K562 (cell line): Measurements from ENCODE around the gene TCHP. TPM values are rescaled to one million over a fixed set of nuclear protein-coding genes. Genes with fewer than 3 reads are reported as not detected.
A peak's percentile ranks its signal among the peaks of the same experiment; 100 is the strongest.

Source experiments
- ATAC-seq: fragments of 200-7000 bp; cut with Tn5 transposase; 3 replicates; pipeline ENCODE4 v1.9.1; 2020; ENCODE audit warnings: moderate library complexity
- Bru-seq: library from RNA; stranded (reverse); fragments of 400-500 nt; gene quantifications from one replicate; lab custom pipeline; 2021; lab: Mats Ljungman, UMichigan
- BruChase-seq, 2 experiments: library from RNA; stranded (reverse); fragments of 400-500 nt; gene quantifications; one replicate each; lab custom pipeline; 2021; lab: Mats Ljungman, UMichigan
- BruUV-seq: library from RNA; stranded (reverse); fragments of 400-500 nt; replicated peaks from 2 replicates; lab custom pipeline; 2021; lab: Mats Ljungman, UMichigan
- CTCF ChIA-PET: fragments of 300-600 bp; formaldehyde crosslinking; extraction: SDS; loops from one replicate; lab custom pipeline; 2021; ENCODE audit warnings: low intra/inter-chr PET ratio; lab: Yijun Ruan, JAX
- POLR2A ChIA-PET: fragments of 300-600, 350-650 bp; sonication (Branson Sonifier 250); formaldehyde crosslinking; extraction: SDS; loops from one replicate; lab custom pipeline; 2021; ENCODE audit warnings: antibody characterized with exemption, inconsistent platforms; lab: Yijun Ruan, JAX
- DNase-seq, 4 experiments: peaks; one replicate each; pipeline versions ENCODE4 v3.0.0 to v3.0.0-alpha.2; 2011 to 2018; ENCODE audit warnings: low spot score in 3 of 4, mixed read lengths in 3 of 4; ENCODE audit errors: extremely low read depth in 1 of 4
- FAIRE-seq: peaks from 2 replicates; lab custom pipeline; 2011; peaks lifted over from hg19 to GRCh38; lab: Jason Lieb, UNC
- H2AFZ ChIP-seq: 2 replicates; pipeline ENCODE4 v1.6.0; 2011; ENCODE audit warnings: low read depth, low read length, control low read depth, inconsistent platforms
- H3K27ac ChIP-seq: fragments of 200-600 bp; 3 replicates; pipeline ENCODE4 v1.8.0; 2011; ENCODE audit warnings: low read depth, mild to moderate bottlenecking, control low read depth, inconsistent platforms, low read length, moderate library complexity, mixed read lengths; ENCODE audit errors: extremely low read depth
- H3K27me3 ChIP-seq, 2 experiments: fragments of 300-600 bp in 1 of 2; 2 replicates in 1 of 2; 3 replicates in 1 of 2; pipeline versions ENCODE4 v1.6.0 to v1.8.0; 2011; ENCODE audit warnings: inconsistent platforms in 2 of 2, low read length in 2 of 2, mild to moderate bottlenecking in 1 of 2, mixed read lengths in 1 of 2, moderate library complexity in 1 of 2; ENCODE audit not compliant: control insufficient read depth in 2 of 2, insufficient read depth in 2 of 2
- H3K36me3 ChIP-seq: fragments of 300-600 bp; 3 replicates; pipeline ENCODE4 v1.8.0; 2011; ENCODE audit warnings: mild to moderate bottlenecking, low read length, inconsistent platforms; ENCODE audit not compliant: control insufficient read depth, insufficient read depth
- H3K4me1 ChIP-seq, 2 experiments: fragments of 200-600 bp in 1 of 2; replicated peaks in 1 of 2; 2 replicates in 1 of 2; 3 replicates in 1 of 2; pipeline versions ENCODE4 v1.5.1 to v1.8.0; 2011; ENCODE audit warnings: inconsistent platforms in 2 of 2, low read length in 2 of 2, mild to moderate bottlenecking in 1 of 2, mixed read lengths in 1 of 2, moderate library complexity in 1 of 2; ENCODE audit not compliant: control insufficient read depth in 2 of 2, insufficient read depth in 2 of 2
- H3K4me2 ChIP-seq: 2 replicates; pipeline ENCODE4 v1.6.1; 2011; ENCODE audit warnings: low read length, control low read depth, inconsistent platforms, mixed read lengths; ENCODE audit not compliant: insufficient read depth
- H3K4me3 ChIP-seq: fragments of 200-600 bp; sonication (generic), shearing (Covaris generic); 2 replicates; pipeline ENCODE4 v1.5.1; 2016; ENCODE audit warnings: control low read depth, inconsistent platforms
- H3K79me2 ChIP-seq: fragments of 200-600 bp; 3 replicates; pipeline ENCODE4 v1.8.0; 2011; ENCODE audit warnings: low read length, inconsistent platforms; ENCODE audit not compliant: control insufficient read depth, insufficient read depth
- H3K9ac ChIP-seq, 2 experiments: 2 replicates each; pipeline versions ENCODE4 v1.6.0 to v1.6.1; 2011; ENCODE audit warnings: low read depth in 2 of 2, low read length in 2 of 2, control low read depth in 1 of 2, inconsistent platforms in 1 of 2, mild to moderate bottlenecking in 1 of 2, mixed read lengths in 1 of 2; ENCODE audit not compliant: insufficient read depth in 1 of 2
- H3K9me1 ChIP-seq: one replicate; pipeline ENCODE4 v1.6.0; 2011; ENCODE audit warnings: inconsistent platforms, mild to moderate bottlenecking, low read length, moderate library complexity; ENCODE audit not compliant: control insufficient read depth, insufficient read depth
- H3K9me3 ChIP-seq: replicated peaks from 2 replicates; pipeline ENCODE4 v1.5.1; 2011; ENCODE audit warnings: low read depth, low read length, inconsistent platforms; ENCODE audit not compliant: control insufficient read depth, insufficient read depth
- H4K20me1 ChIP-seq: replicated peaks from 2 replicates; pipeline ENCODE4 v1.6.1; 2011; ENCODE audit warnings: low read length, inconsistent platforms, mixed read lengths; ENCODE audit not compliant: control insufficient read depth, insufficient read depth
- ARID2 ChIP-seq: fragments of 450-650 bp; IDR thresholded peaks from 2 replicates; pipeline ENCODE4 v1.6.1; 2017; ENCODE audit warnings: antibody characterized with exemption, mild to moderate bottlenecking
- JUNB ChIP-seq: fragments of 450-650 bp; formaldehyde crosslinking; conservative IDR thresholded peaks from 2 replicates; pipeline ENCODE4 v1.4.0; 2020; ENCODE audit warnings: mild to moderate bottlenecking
- MYBL2 ChIP-seq, 2 experiments: fragments of 450-650 bp in 1 of 2; sonication (generic) in 1 of 2; formaldehyde crosslinking in 1 of 2; IDR thresholded peaks; 2 replicates each; pipeline versions ENCODE4 v1.6.1 to v1.8.1; 2017 to 2022; ENCODE audit warnings: borderline replicate concordance in 1 of 2, inconsistent platforms in 1 of 2, low read depth in 1 of 2, mild to moderate bottlenecking in 1 of 2, missing genetic modification reagents in 1 of 2, moderate library complexity in 1 of 2
- TAF9B ChIP-seq: fragments of 450-650 bp; IDR thresholded peaks from 2 replicates; pipeline ENCODE4 v1.6.1; 2018; ENCODE audit warnings: mild to moderate bottlenecking; ENCODE audit not compliant: partially characterized antibody
- ZNF780A ChIP-seq: fragments of 250-450 bp; sonication (Bioruptor Pico); IDR thresholded peaks from 2 replicates; pipeline ENCODE4 v1.5.0; 2021; ENCODE audit warnings: mild to moderate bottlenecking
- WGBS: fragments of 100-300 bp; shearing (Covaris generic); methylation state at CpG from one replicate; pipeline ENCODE4 v1.1.6; 2016; ENCODE audit warnings: low coverage, mixed read lengths; ENCODE audit not compliant: insufficient coverage; ENCODE audit errors: missing lambda C conversion rate; 5-methylcytosine and 5-hydroxymethylcytosine counted together
- in situ Hi-C: fragments of 300-500 bp; cut with MboI; formaldehyde crosslinking; loops from 4 replicates; pipeline ENCODE4 v1.15.0; 2018; ENCODE audit warnings: inconsistent platforms, mixed read lengths
- intact Hi-C: fragments of 100-400 bp; cut with micrococcal nuclease; formaldehyde crosslinking; loops from 2 replicates; pipeline ENCODE4 v1.14.2; 2022
- long read RNA-seq, 3 experiments: library from polyadenylated mRNA in 2 of 3; library from RNA in 1 of 3; unstranded in 2 of 3; stranded (forward) in 1 of 3; transcript quantifications; one replicate each; pipeline ENCODE4 v2.0.0, GENCODE V29; 2019 to 2022
- polyA minus RNA-seq, 3 experiments: library from RNA; depleted of rRNA, polyadenylated mRNA; stranded (reverse); fragments of >200 nt; gene quantifications; 2 replicates each; pipeline ENCODE4 v1.2.3, GENCODE V29; 2011
- polyA plus RNA-seq, 8 experiments: library from polyadenylated mRNA; depleted of rRNA in 4 of 8; stranded (reverse) in 5 of 8; unstranded in 3 of 8; fragments of >200 nt; fragmentation: Nextera tagmentation in 2 of 8; fragmentation: Illumina TruSeq in 1 of 8; extraction: Ambion mirVana in 2 of 8; extraction: Trizol in 1 of 8; gene quantifications; 2 replicates each; pipeline versions ENCODE4 v1.2.1 to v1.2.3, GENCODE V29; 2011 to 2014; ENCODE audit warnings: inconsistent platforms in 1 of 8, missing spikeins in 1 of 8
- total RNA-seq, 7 experiments: library from RNA; depleted of rRNA in 6 of 7; stranded (reverse); fragments of >200 nt in 6 of 7; fragmentation: Illumina TruSeq in 2 of 7; extraction: Trizol in 2 of 7; gene quantifications; 2 replicates each; pipeline versions ENCODE4 v1.2.1 to v1.2.3, GENCODE V29; 2011 to 2021; ENCODE audit warnings: low replicate concordance in 1 of 7
- TF ChIP-seq, protein P1 (sequence below), 2 experiments: fragments of 450-650 bp; IDR thresholded peaks; 2 replicates each; pipeline ENCODE4 v1.6.1; 2016
- TF ChIP-seq, protein P2 (sequence below): sonication (generic); formaldehyde crosslinking; IDR thresholded peaks from 2 replicates; pipeline ENCODE4 v1.8.1; 2023; ENCODE audit warnings: mild to moderate bottlenecking, missing genetic modification reagents
- TF ChIP-seq, protein P3 (sequence below): sonication (generic); IDR thresholded peaks from 2 replicates; pipeline ENCODE4 v1.6.1; 2016

The TCHP gene, protein sequence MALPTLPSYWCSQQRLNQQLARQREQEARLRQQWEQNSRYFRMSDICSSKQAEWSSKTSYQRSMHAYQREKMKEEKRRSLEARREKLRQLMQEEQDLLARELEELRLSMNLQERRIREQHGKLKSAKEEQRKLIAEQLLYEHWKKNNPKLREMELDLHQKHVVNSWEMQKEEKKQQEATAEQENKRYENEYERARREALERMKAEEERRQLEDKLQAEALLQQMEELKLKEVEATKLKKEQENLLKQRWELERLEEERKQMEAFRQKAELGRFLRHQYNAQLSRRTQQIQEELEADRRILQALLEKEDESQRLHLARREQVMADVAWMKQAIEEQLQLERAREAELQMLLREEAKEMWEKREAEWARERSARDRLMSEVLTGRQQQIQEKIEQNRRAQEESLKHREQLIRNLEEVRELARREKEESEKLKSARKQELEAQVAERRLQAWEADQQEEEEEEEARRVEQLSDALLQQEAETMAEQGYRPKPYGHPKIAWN
- 38.1 and 49.8 TPM in 2 replicates for total RNA-seq (2011; cell fraction: chromatin; rRNA removed; ENCODE audit: low replicate concordance)
- 30.0 and 31.9 TPM in 2 replicates for total RNA-seq (2011; cell fraction: nucleolus; rRNA removed)
- 33.7 and 35.5 TPM in 2 replicates for total RNA-seq (2011; cell fraction: nucleoplasm; rRNA removed)
- 19.7 and 27.7 TPM in 2 replicates for total RNA-seq (2014; rRNA removed)
- total RNA-seq (2014; rRNA removed; fragmentation: Illumina TruSeq; extraction: Trizol): 12.0 and 12.8 TPM in 2 replicates
- 19.7 and 22.4 TPM in 2 replicates for total RNA-seq (2015; rRNA removed; fragmentation: Illumina TruSeq; extraction: Trizol)
- 18.7 and 20.4 TPM in 2 replicates for total RNA-seq (2021)
- polyA plus RNA-seq (2011; rRNA removed): 13.7 and 15.0 TPM in 2 replicates
- polyA plus RNA-seq (2011; cell fraction: cytosol; rRNA removed): 10.1 and 10.3 TPM in 2 replicates
- 28.9 and 31.1 TPM in 2 replicates for polyA plus RNA-seq (2011; cell fraction: nucleus; rRNA removed)
- 25.7 and 29.2 TPM in 2 replicates for polyA plus RNA-seq (2012)
- 19.4 and 20.2 TPM in 2 replicates for polyA plus RNA-seq (2014; fragmentation: Illumina TruSeq; extraction: Trizol)
- polyA plus RNA-seq (2014; fragmentation: Nextera tagmentation; extraction: Ambion mirVana): 1 to 10 TPM; 3.4 to 4.7 TPM
- polyA plus RNA-seq (2014; rRNA removed): 29.6 and 30.4 TPM in 2 replicates
- 8.3 and 10.1 TPM in 2 replicates for polyA minus RNA-seq (2011; rRNA and poly(A)+ RNA removed)
- 4.8 and 7.6 TPM in 2 replicates for polyA minus RNA-seq (2011; cell fraction: cytosol; rRNA and poly(A)+ RNA removed)
- 9.8 and 13.4 TPM in 2 replicates for polyA minus RNA-seq (2011; cell fraction: nucleus; rRNA and poly(A)+ RNA removed)
- percentile 77 among the genes with signal in this experiment for Bru-seq, nascent RNA
- percentile 79 among the genes with signal in this experiment for BruChase-seq, experiment 1, labeled RNA remaining after a 2-hour chase
- BruChase-seq, experiment 2, labeled RNA remaining after a 6-hour chase: percentile 83 among the genes with signal in this experiment
- long read RNA-seq, experiment 1, transcript TCHP-202 (13 exons, 3,090 nt): major isoform, 66 of 122 reads
- long read RNA-seq, experiment 1, transcript TCHP-210 (4 exons, 581 nt): minor isoform, 11 of 122 reads
- long read RNA-seq, experiment 1, partial matches to known transcripts: 24 of 122 reads
- long read RNA-seq, experiment 1, other reads (novel, unspliced or antisense): 19 of 122 reads
- long read RNA-seq, experiment 2, partial matches to known transcripts: 21 of 25 reads
- long read RNA-seq, experiment 2, other reads (novel, unspliced or antisense): 2 of 25 reads
- long read RNA-seq, experiment 3, partial matches to known transcripts: 11 of 17 reads
- long read RNA-seq, experiment 3, other reads (novel, unspliced or antisense): 1 of 17 reads

DNA sequence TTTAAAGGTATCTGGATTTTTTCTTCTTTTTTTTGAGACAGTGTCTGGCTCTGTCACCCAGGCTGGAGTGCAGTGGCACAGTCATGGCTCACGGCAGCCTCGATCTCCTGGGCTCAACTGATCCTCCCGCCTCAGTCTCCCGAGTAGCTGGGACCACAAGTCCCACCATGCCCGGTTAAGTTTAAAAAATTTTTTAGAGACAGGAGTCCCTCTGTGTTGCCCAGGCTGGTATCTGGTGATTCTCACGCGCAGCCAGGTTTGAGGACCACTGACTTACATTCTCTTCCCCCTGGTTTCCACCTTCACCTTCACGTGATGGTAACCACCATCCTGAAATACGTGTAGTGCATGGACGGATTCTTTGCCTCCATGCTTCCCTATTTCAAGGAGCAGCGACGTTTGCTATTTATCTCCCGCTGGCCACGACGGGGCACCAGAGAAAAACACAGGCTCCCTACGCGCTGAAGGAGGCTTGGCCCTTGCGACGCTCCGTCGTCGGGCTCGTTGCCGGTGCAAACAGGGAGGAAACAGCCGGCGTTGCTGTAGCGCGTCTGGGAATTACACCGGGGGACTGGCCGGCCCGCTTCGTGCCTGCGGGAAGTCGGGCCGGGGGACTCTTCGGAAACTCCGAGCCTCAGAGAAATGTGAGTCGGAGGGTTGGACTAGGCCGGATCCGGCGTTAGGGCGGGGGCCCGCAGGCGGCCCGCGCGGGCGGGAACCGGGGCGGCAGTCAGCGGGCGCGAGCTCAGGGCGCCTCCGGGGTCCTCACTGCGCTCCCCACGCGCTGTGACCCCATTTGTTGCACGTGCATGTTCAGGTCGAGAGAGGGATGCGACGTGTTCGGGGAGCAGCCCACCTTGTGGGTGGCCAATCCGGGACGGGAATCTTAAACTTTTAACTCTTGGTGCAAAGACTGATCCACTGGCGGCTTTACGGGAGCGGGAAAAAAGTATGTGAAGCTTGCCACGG, at the start of gene TCHP:
Gene TCHP (plus strand): TSS at position 492 of the 969 bp plus-strand sequence. CDS start 2,753 bp downstream, outside the sequence.
- Histone ChIP-seq H3K27me3 (peaks cover 2 to 7% of the 10 kb centered on the region in 2 experiments; a peak in 2 of 5 replicates), H4K20me1 (no peaks in the 10 kb centered on the region), H3K9me3 (no peaks in the 10 kb centered on the region), H3K79me2 (peaks cover 22% of the 10 kb centered on the region), H2AFZ (peak within 1 kb of the TSS; percentile 100), H3K27ac (peak within 1 kb of the TSS; percentile 72), H3K9ac (peak within 1 kb of the TSS; percentile 83 to 98), H3K4me3 (peak within 1 kb of the TSS; percentile 57), H3K4me1 (peaks cover 4 to 10% of the 10 kb centered on the region in 2 experiments; a peak in 3 of 5 replicates), H3K9me1 (no peaks in the 10 kb centered on the region), H3K4me2 (peak within 1 kb of the TSS; percentile 92), H3K36me3 (peaks cover 25% of the 10 kb centered on the region; the same call in 2 of the 3 replicates)
- 3% methylated on average over 58 of the region's 69 CpGs for WGBS
- intact Hi-C loops (no loop called here), in situ Hi-C loops (no loop called here)
- CTCF ChIA-PET: interaction anchor here (0.6 kb wide), 1 partner anchor 468 kb away, joined by 3 read pairs; no protein-coding TSS in a partner anchor
- BruUV-seq: TSS peak; percentile 63
- DNase-seq (peak; percentile 87 to 90 (median 88)), ATAC-seq (peak; percentile 93), FAIRE-seq (peak; percentile 95)
- POLR2A ChIA-PET: interaction anchor here (0.7 to 2.0 kb wide), 7 partner anchors 11 to 1400 kb away, joined by 3 to 13 read pairs (median 4); no protein-coding TSS in a partner anchor
- peak; percentile 39; the same call in 1 of the 2 replicates for TF ChIP-seq ARID2
- no peak for TF ChIP-seq MYBL2 (IDR thresholded peaks at IDR 0.05; ENCODE audit: low read depth)
- no peak for TF ChIP-seq MYBL2 (CRISPR knock-in tag; IDR thresholded peaks at IDR 0.05; ENCODE audit: borderline replicate concordance)
- TF ChIP-seq, protein P1, sequence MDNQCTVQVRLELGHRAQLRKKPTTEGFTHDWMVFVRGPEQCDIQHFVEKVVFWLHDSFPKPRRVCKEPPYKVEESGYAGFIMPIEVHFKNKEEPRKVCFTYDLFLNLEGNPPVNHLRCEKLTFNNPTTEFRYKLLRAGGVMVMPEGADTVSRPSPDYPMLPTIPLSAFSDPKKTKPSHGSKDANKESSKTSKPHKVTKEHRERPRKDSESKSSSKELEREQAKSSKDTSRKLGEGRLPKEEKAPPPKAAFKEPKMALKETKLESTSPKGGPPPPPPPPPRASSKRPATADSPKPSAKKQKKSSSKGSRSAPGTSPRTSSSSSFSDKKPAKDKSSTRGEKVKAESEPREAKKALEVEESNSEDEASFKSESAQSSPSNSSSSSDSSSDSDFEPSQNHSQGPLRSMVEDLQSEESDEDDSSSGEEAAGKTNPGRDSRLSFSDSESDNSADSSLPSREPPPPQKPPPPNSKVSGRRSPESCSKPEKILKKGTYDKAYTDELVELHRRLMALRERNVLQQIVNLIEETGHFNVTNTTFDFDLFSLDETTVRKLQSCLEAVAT (IDR thresholded peaks at IDR 0.05): no peak; a peak in 2 of 4 replicates
- no peak for TF ChIP-seq TAF9B
- TF ChIP-seq JUNB (CRISPR knock-in tag): no peak
- TF ChIP-seq, protein P2, sequence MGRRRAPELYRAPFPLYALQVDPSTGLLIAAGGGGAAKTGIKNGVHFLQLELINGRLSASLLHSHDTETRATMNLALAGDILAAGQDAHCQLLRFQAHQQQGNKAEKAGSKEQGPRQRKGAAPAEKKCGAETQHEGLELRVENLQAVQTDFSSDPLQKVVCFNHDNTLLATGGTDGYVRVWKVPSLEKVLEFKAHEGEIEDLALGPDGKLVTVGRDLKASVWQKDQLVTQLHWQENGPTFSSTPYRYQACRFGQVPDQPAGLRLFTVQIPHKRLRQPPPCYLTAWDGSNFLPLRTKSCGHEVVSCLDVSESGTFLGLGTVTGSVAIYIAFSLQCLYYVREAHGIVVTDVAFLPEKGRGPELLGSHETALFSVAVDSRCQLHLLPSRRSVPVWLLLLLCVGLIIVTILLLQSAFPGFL (CRISPR knock-in tag): no peak
- TF ChIP-seq ZNF780A: no peak
- TF ChIP-seq, protein P3, sequence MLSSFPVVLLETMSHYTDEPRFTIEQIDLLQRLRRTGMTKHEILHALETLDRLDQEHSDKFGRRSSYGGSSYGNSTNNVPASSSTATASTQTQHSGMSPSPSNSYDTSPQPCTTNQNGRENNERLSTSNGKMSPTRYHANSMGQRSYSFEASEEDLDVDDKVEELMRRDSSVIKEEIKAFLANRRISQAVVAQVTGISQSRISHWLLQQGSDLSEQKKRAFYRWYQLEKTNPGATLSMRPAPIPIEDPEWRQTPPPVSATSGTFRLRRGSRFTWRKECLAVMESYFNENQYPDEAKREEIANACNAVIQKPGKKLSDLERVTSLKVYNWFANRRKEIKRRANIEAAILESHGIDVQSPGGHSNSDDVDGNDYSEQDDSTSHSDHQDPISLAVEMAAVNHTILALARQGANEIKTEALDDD: no peak
